ENCODE measurements around the gene CCDC178.
"Not testable (repeated sequence)": the region's sequence is repeated elsewhere in the genome, so short reads cannot be mapped to it uniquely, and the experiment has no call there.

The CCDC178 gene

GRCh38 chr18:33355756-33356155 is 84.8 kb downstream of the CCDC178 start:
- DNase-seq = no peak

GRCh38 chr18:33355263-33355662 is 85.3 kb downstream of the CCDC178 start:
- no peak for DNase-seq

GRCh38 chr18:33350256-33350655 is 90.3 kb downstream of the CCDC178 start:
- DNase-seq = no peak

GRCh38 chr18:33339733-33340132 is 100.8 kb downstream of the CCDC178 start:
- DNase-seq = not testable (repeated sequence)

- DNase-seq = no peak
Observed at GRCh38 chr18:33334781-33335180, 105.7 kb downstream of the CCDC178 start.

GRCh38 chr18:33330711-33331110 is 109.8 kb downstream of the CCDC178 start:
- no peak for DNase-seq

GRCh38 chr18:33326975-33327374 is 113.5 kb downstream of the CCDC178 start:
- no peak for DNase-seq

GRCh38 chr18:33317640-33318039 is 122.9 kb downstream of the CCDC178 start:
- DNase-seq = no peak

GRCh38 chr18:33316146-33316587 is 124.4 kb downstream of the CCDC178 start:
- DNase-seq = no peak

- DNase-seq = no peak
Observed at GRCh38 chr18:33307520-33307919, 133.0 kb downstream of the CCDC178 start.

- DNase-seq = no peak
Observed at GRCh38 chr18:33304277-33304676, 136.2 kb downstream of the CCDC178 start.

GRCh38 chr18:33291539-33291938 is 149.0 kb downstream of the CCDC178 start:
- no peak for DNase-seq

GRCh38 chr18:33288082-33288716 is 152.3 kb downstream of the CCDC178 start:
- no peak for DNase-seq

GRCh38 chr18:33282709-33283333 is 157.7 kb downstream of the CCDC178 start:
- no peak for DNase-seq

GRCh38 chr18:33282142-33282541 is 158.4 kb downstream of the CCDC178 start:
- no peak for DNase-seq

- no peak for DNase-seq
Observed at GRCh38 chr18:33277431-33277830, 163.1 kb downstream of the CCDC178 start.

- DNase-seq = no peak
Observed at GRCh38 chr18:33275843-33276242, 164.7 kb downstream of the CCDC178 start.

- no peak for DNase-seq
Observed at GRCh38 chr18:33270297-33270696, 170.2 kb downstream of the CCDC178 start.

GRCh38 chr18:33269223-33269622 is 171.3 kb downstream of the CCDC178 start:
- no peak for DNase-seq

- no peak for DNase-seq
Observed at GRCh38 chr18:33264566-33264965, 176.0 kb downstream of the CCDC178 start.

GRCh38 chr18:33239298-33239697 is 201.2 kb downstream of the CCDC178 start:
- DNase-seq = no peak

GRCh38 chr18:33232318-33232626 is 208.2 kb downstream of the CCDC178 start:
- DNase-seq = no peak

- DNase-seq = no peak
Observed at GRCh38 chr18:33231474-33232317, 208.8 kb downstream of the CCDC178 start.

- DNase-seq = no peak
Observed at GRCh38 chr18:33212363-33212762, 228.2 kb downstream of the CCDC178 start.
